Measurements from ENCODE around the gene OR2A7.
"Not testable (repeated sequence)": the region's sequence is repeated elsewhere in the genome, so short reads cannot be mapped to it uniquely, and the experiment has no call there.

- TF ChIP-seq, protein P1, sequence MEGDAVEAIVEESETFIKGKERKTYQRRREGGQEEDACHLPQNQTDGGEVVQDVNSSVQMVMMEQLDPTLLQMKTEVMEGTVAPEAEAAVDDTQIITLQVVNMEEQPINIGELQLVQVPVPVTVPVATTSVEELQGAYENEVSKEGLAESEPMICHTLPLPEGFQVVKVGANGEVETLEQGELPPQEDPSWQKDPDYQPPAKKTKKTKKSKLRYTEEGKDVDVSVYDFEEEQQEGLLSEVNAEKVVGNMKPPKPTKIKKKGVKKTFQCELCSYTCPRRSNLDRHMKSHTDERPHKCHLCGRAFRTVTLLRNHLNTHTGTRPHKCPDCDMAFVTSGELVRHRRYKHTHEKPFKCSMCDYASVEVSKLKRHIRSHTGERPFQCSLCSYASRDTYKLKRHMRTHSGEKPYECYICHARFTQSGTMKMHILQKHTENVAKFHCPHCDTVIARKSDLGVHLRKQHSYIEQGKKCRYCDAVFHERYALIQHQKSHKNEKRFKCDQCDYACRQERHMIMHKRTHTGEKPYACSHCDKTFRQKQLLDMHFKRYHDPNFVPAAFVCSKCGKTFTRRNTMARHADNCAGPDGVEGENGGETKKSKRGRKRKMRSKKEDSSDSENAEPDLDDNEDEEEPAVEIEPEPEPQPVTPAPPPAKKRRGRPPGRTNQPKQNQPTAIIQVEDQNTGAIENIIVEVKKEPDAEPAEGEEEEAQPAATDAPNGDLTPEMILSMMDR (IDR thresholded peaks at IDR 0.05): not testable (repeated sequence)
- not testable (repeated sequence) for TF ChIP-seq EZH2 (IDR thresholded peaks at IDR 0.05; ENCODE audit: borderline replicate concordance, insufficient read depth, low read depth, low read length, poor library complexity, severe bottlenecking)
Measured at GRCh38 chr7:144219149-144219548, 45.4 kb downstream of the OR2A7 start.
